HT-29 (cell line): ENCODE measurements around the gene USP51. TPM values are rescaled to one million over a fixed set of nuclear protein-coding genes. Genes with fewer than 3 reads are reported as not detected.
"Not testable (repeated sequence)": the region's sequence is repeated elsewhere in the genome, so short reads cannot be mapped to it uniquely, and the experiment has no call there.

Experiments used
- DNase-seq: peaks from one replicate; pipeline ENCODE4 v3.0.0-alpha.2; 2015; ENCODE audit warnings: low spot score
- small RNA-seq: library from RNA; depleted of rRNA; stranded (forward); fragments of <200 nt; gene quantifications from one replicate; pipeline ENCODE3, GENCODE V24; 2014
- total RNA-seq: library from RNA; depleted of rRNA; stranded (reverse); fragments of >200 nt; shearing (Covaris generic); gene quantifications from 2 replicates; pipeline ENCODE4 v1.2.3, GENCODE V29; 2014; rRNA removed

Gene USP51
- total RNA-seq, 1 experiment from 2014 or later: not detected

DNA sequence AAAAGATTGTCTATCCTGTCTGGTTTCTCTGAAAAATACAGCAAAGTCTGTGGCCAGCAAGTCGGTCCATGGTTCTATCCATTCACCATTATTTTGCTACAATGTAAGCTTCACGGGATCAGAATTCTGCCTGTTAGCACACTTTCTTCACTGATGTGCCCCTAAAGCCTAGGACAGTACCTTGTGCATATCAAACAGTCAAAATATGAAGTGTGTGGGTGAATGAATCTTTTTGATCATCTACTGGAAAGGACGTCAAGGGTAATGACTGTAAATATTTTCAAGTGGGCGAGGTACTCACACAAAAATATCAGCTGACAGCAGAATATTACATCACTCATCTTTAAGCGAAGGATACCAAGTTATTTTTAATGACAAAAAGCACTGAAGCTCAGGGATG, 24.5 kb downstream of the USP51 start:
- DNase-seq: not testable (repeated sequence)

DNA sequence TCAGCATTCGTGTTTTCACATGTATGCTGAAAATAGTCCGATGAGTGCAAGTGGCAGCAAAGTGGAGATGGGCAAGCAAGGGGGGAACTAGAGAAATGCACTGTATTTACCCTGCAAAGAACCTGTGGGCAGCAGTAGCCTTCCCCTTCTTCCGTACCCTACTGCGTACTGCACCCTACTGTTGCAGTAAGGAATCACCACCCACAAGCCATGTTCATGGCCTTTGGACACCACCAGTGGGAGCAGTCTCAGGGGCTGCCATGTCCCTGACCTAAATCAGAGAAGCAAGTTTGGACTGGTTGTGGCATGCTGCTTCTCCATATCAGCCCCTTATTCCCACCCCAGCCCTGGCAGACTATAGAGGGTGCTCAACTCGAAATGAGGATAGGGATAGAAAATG, 25.6 kb downstream of the USP51 start:
- not testable (repeated sequence) for DNase-seq

DNA sequence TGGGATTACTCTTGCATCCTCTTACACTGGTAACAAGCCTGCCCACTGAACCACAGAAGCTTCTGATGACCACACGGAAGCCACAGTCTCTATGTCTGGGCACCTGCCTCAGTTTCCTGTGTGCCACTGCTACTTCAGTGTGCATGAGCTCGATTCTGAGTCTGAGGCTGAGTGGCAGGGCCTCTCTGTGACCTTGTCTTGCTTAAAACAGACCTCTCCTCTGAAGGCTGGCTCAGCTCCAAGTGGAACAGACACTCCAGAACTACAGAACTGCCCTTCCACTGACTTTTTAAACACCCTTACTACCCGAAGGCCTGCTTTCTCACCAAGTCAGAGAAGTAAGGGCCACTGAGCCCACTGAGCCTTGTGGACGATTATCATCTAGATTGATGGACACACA, 29.7 kb downstream of the USP51 start:
- not testable (repeated sequence) for DNase-seq

DNA sequence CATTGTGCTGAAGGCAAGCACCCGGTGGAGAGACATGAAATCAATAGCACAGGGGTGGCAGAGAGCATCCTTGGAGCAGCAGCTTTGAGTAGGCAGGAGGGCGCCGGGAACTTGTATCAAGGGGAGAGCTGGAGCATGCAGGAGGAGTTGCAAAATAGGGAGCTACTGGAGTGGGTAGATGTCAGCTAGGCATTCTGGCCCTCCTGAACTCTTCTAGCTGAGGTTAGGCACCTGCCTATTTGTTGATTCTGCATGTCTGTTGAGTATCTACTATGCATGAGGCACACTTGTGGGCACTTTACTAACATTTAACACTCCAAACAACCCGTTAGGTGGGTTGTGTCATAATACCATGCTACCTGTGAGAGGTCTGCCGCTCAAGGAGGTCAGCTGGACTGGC, 30.2 kb downstream of the USP51 start:
- DNase-seq: not testable (repeated sequence)

DNA sequence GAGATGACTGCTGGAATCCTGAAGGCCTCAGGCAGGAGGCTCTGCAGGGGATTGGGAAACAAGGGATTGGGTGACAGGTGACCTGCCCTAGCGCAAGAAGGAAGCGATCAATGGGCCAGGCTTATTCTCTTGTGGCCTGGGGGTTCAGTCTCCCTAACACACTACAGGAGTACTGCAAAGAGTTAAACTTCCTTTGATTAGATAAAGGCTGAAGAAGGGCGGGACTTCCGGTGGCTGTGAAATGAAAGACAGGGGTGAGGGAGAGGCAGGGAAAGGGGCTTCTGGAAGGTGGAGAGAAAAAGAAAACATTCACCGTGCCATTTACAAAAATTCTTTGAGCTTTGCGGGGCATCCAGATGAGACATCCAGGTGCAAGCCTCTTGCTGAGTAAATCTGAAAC, 33.9 kb downstream of the USP51 start:
- not testable (repeated sequence) for DNase-seq

DNA sequence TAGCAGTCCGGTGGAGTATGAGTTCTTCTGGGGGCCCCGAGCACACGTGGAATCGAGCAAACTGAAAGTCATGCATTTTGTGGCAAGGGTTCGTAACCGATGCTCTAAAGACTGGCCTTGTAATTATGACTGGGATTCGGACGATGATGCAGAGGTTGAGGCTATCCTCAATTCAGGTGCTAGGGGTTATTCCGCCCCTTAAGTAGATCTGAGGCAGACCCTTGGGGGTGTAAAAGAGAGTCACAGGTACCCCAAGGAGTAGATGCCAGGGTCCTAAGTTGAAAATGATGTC, 36.9 kb downstream of the USP51 start:
- no peak for DNase-seq

DNA sequence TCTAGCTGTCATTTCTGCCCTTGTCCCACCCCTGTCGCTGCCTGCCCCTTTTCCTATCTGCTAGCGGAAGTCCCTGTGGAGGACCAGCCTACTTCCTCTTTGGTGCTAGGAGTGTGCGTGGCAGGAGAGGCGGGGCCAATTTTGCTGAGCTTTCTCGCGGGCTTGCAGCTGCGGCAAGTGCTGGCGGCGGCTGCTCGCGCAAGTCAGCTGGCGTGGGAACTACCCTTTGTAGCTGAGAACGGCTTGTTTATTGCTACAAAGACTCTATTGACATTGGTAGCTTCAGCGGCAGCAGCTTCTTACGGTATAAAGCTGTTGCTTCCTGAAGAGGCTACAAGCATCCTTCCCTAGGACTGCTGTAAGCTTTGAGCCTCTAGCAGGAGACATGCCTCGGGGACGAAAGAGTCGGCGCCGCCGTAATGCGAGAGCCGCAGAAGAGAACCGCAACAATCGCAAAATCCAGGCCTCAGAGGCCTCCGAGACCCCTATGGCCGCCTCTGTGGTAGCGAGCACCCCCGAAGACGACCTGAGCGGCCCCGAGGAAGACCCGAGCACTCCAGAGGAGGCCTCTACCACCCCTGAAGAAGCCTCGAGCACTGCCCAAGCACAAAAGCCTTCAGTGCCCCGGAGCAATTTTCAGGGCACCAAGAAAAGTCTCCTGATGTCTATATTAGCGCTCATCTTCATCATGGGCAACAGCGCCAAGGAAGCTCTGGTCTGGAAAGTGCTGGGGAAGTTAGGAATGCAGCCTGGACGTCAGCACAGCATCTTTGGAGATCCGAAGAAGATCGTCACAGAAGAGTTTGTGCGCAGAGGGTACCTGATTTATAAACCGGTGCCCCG, 37.4 kb downstream of the USP51 start, which contains the start of gene MAGEH1:
TSS of gene MAGEH1 (plus strand) at position 138 of the 843 bp plus-strand sequence. CDS start at position 386, 248 bp downstream.
- DNase-seq: no peak

DNA sequence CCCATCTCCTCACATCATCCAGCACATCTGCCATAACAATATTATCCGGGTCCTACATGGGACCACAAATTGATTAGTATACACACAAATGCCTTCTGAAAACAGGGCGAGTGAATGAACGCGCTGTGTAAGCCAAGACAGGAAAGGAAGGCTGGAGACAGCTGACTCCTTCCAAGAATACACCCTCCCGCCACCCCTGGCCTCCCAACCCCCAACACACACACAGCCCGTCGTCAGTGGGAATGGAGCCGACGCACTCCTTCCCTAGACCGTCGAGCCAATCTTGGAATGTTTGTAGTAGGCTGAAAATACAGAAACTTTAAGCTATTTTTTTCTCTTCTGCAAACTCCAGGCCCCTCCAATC, 38.0 kb downstream of the USP51 start:
- DNase-seq: no peak

DNA sequence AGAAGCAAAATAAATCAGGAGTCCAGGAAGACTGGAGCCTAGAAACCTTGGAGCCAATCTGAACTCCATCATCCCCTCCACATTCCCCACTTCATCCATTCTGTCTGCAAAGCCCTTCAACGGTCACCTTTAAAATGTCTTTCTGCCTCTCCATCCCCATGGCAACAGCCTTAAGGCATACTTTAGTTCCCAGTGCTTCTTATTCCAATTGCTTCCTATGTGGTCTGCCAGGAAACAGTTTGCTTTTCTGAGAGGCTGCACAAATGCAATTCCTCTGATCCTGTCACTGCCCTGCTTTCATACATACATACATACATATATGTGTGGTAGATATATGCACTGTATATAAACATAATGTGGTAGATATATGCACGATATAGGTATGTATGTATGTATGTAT, 38.5 kb downstream of the USP51 start:
- DNase-seq: no peak

DNA sequence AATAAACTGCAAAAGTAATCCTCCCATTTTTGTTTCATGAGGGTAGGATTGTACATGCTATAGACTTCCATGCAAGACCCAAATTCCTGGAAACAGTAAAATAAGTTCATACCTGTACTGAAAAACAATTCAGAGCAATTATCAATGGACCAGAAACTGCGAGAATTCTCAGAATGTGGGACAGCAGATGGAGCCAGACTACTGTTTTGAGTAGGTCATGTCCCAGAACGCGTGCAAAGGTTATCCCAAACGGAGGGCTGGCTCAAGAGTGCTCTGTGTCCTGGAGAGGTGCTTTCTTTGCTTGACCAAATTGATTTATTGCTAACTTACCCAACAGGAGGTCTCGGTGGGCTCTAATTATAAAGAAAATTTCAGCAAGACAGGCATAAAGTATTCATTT, 39.4 kb downstream of the USP51 start:
- DNase-seq: peak; percentile 26

DNA sequence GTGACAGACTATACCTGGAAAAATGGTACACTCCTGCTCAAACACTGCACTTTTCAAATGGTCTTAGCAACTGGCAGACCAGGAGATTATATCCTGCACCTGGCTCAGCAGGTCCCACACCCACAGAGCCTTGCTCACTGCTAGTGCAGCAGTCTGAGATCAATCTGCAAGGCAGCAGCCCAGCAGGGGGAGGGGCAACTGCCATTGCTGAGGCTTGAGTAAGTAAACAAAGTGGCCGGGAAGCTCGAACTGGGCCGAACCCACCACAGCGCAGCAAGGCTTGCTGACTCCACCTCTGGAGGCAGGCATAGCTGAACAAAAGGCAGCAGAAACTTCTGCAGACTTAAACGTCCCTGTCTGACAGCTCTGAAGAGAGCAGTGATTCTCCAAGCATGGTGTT, 46.2 kb downstream of the USP51 start:
- not testable (repeated sequence) for DNase-seq

Small RNAs within 50 kb of the gene (small RNA-seq; reads per million reads assigned to genes)
- gene MIR4536-2: not detected

Other genes starting within 250 kb of the USP51 start
- not detected in 2 replicates for gene PAGE3, start 224.9 kb downstream of the USP51 start, total RNA-seq
- not detected in 2 replicates for gene MAGEH1, start 37.7 kb downstream of the USP51 start, total RNA-seq
- gene FOXR2, start 133.6 kb upstream of the USP51 start, total RNA-seq: not detected in 2 replicates
- 4.3 and 10.4 TPM in 2 replicates for gene RRAGB, start 227.9 kb upstream of the USP51 start, total RNA-seq